GM12878 (cell line): ENCODE results near the gene JAG2. TPM values are rescaled to one million over a fixed set of nuclear protein-coding genes. Genes with fewer than 3 reads are reported as not detected.
A peak's percentile ranks its signal among the peaks of the same experiment; 100 is the strongest.

ENCODE experiments used
- ATAC-seq: fragments of 200-7000 bp; cut with Tn5 transposase; 3 replicates; pipeline ENCODE4 v1.9.1; 2020; ENCODE audit warnings: mild to moderate bottlenecking, moderate library complexity
- BruUV-seq: library from RNA; stranded (reverse); fragments of 400-500 nt; replicated peaks from 2 replicates; lab custom pipeline; 2021; lab: Mats Ljungman, UMichigan
- CTCF ChIA-PET: fragments of 300-600 bp; sonication (Branson Sonifier 250); formaldehyde crosslinking; extraction: SDS; loops from one replicate; lab custom pipeline; 2021; ENCODE audit warnings: inconsistent platforms; lab: Yijun Ruan, JAX
- POLR2A ChIA-PET: fragments of 350-600 bp; formaldehyde crosslinking; extraction: SDS; loops from one replicate; lab custom pipeline; 2021; ENCODE audit warnings: inconsistent platforms; lab: Charles Lee
- RAD21 ChIA-PET: fragments of 300-600 bp; sonication (Branson Sonifier 250); formaldehyde crosslinking; loops from one replicate; lab custom pipeline; 2023; ENCODE audit warnings: antibody characterized with exemption; ENCODE audit not compliant: unreplicated experiment; lab: Charles Lee
- SMC1A ChIA-PET: fragments of 300-600 bp; sonication (Branson Sonifier 250); formaldehyde crosslinking; loops from one replicate; lab custom pipeline; 2023; ENCODE audit not compliant: unreplicated experiment, uncharacterized antibody; lab: Charles Lee
- DNase-seq: peaks from one replicate; pipeline ENCODE4 v3.0.0-alpha.2; 2011; ENCODE audit warnings: low read depth, low spot score
- FAIRE-seq: peaks from 3 replicates; lab custom pipeline; 2011; peaks lifted over from hg19 to GRCh38; lab: Jason Lieb, UNC
- H2AFZ ChIP-seq: 2 replicates; pipeline ENCODE4 v1.6.0; 2011; ENCODE audit warnings: low read depth, low read length, control low read depth; ENCODE audit not compliant: control insufficient read depth
- H3K27ac ChIP-seq: 2 replicates; pipeline ENCODE4 v1.5.1; 2011; ENCODE audit warnings: control low read depth; ENCODE audit not compliant: control insufficient read depth, insufficient read depth
- H3K27me3 ChIP-seq, 2 experiments: replicated peaks in 1 of 2; 2 replicates each; pipeline versions ENCODE4 v1.6.0 to v1.6.1; 2011; ENCODE audit warnings: low read length in 1 of 2; ENCODE audit not compliant: control insufficient read depth in 2 of 2, insufficient read depth in 2 of 2
- H3K36me3 ChIP-seq, 2 experiments: 2 replicates each; pipeline ENCODE4 v1.5.1; 2011; ENCODE audit warnings: low read length in 1 of 2; ENCODE audit not compliant: control insufficient read depth in 2 of 2, insufficient read depth in 2 of 2
- H3K4me1 ChIP-seq: 2 replicates; pipeline ENCODE4 v1.6.1; 2011; ENCODE audit warnings: mild to moderate bottlenecking, low read length, moderate library complexity, mixed read lengths; ENCODE audit not compliant: control insufficient read depth, insufficient read depth
- H3K4me2 ChIP-seq: 2 replicates; pipeline ENCODE4 v1.6.0; 2011; ENCODE audit warnings: control low read depth; ENCODE audit not compliant: control insufficient read depth, insufficient read depth
- H3K4me3 ChIP-seq: fragments of 200-600 bp; sonication (generic); 2 replicates; pipeline ENCODE4 v1.5.1; 2016
- H3K79me2 ChIP-seq: 2 replicates; pipeline ENCODE4 v1.6.0; 2011; ENCODE audit warnings: low read length; ENCODE audit not compliant: control insufficient read depth, insufficient read depth
- H3K9ac ChIP-seq: 2 replicates; pipeline ENCODE4 v1.8.0; 2011; ENCODE audit warnings: low read length, control low read depth, mixed read lengths; ENCODE audit not compliant: control insufficient read depth, insufficient read depth
- H3K9me3 ChIP-seq: replicated peaks from 3 replicates; pipeline ENCODE4 v1.5.1; 2011; ENCODE audit warnings: mild to moderate bottlenecking, low read length; ENCODE audit not compliant: control insufficient read depth, insufficient read depth
- H4K20me1 ChIP-seq: 2 replicates; pipeline ENCODE4 v1.6.0; 2011; ENCODE audit not compliant: control insufficient read depth, insufficient read depth
- IRF4 ChIP-seq: IDR thresholded peaks from 2 replicates; pipeline ENCODE4 v1.6.1; 2011; ENCODE audit warnings: low read depth, low read length
- MXI1 ChIP-seq: fragments of 150-350 bp; IDR thresholded peaks from 2 replicates; pipeline ENCODE4 v1.6.1; 2011; ENCODE audit warnings: low read depth, mild to moderate bottlenecking, inconsistent platforms, low read length, improper control_type of control experiment
- POLR2AphosphoS2 ChIP-seq: IDR thresholded peaks from 2 replicates; pipeline ENCODE4 v1.6.1; 2011; ENCODE audit warnings: low read depth, mild to moderate bottlenecking, low read length, improper control_type of control experiment, moderate library complexity
- RAD21 ChIP-seq: IDR thresholded peaks from 2 replicates; pipeline ENCODE4 v1.6.1; 2011; ENCODE audit warnings: mild to moderate bottlenecking, low read depth, low read length, moderate library complexity; ENCODE audit not compliant: insufficient read depth
- SRF ChIP-seq, 2 experiments: IDR thresholded peaks; 2 replicates each; pipeline ENCODE4 v1.6.1; 2011; ENCODE audit warnings: low read depth in 2 of 2, low read length in 2 of 2, mild to moderate bottlenecking in 1 of 2, moderate library complexity in 1 of 2
- TARDBP ChIP-seq: IDR thresholded peaks from 2 replicates; pipeline ENCODE4 v1.6.1; 2016; ENCODE audit warnings: borderline replicate concordance
- WGBS: methylation state at CpG from one replicate; pipeline ENCODE4 v1.1.6; 2016; ENCODE audit warnings: low lambda C conversion rate; ENCODE audit not compliant: insufficient replicate concordance, insufficient coverage; ENCODE audit errors: missing lambda C conversion rate; 5-methylcytosine and 5-hydroxymethylcytosine counted together
- in situ Hi-C: fragments of 300-500 bp; cut with MboI; formaldehyde crosslinking; loops from 9 replicates; pipeline ENCODE4 v1.14.3; 2018; ENCODE audit warnings: mixed read lengths
- intact Hi-C: fragments of 100-400 bp; cut with micrococcal nuclease; formaldehyde crosslinking; loops from one replicate; pipeline ENCODE4 v1.14.2; 2022; ENCODE audit not compliant: unreplicated experiment
- polyA plus RNA-seq, 11 experiments: library from polyadenylated mRNA; depleted of rRNA in 4 of 11; unstranded in 6 of 11; stranded (reverse) in 5 of 11; fragments of >200 nt; fragmentation: Nextera tagmentation in 4 of 11; fragmentation: Illumina TruSeq in 1 of 11; extraction: Ambion mirVana in 4 of 11; extraction: Trizol in 1 of 11; gene quantifications; 1 replicate in 1 of 11; 2 replicates in 10 of 11; pipeline versions ENCODE4 v1.2.1 to v1.2.3, GENCODE V29; 2011 to 2016; ENCODE audit warnings: inconsistent platforms in 2 of 11, missing spikeins in 2 of 11, low read depth in 1 of 11
- total RNA-seq, 4 experiments: library from RNA; depleted of rRNA in 3 of 4; stranded (reverse); fragments of >200 nt in 3 of 4; fragmentation: Illumina TruSeq in 1 of 4; extraction: Trizol in 1 of 4; gene quantifications; 2 replicates each; pipeline versions ENCODE4 v1.2.1 to v1.2.3, GENCODE V29; 2013 to 2021
- TF ChIP-seq, protein P1 (sequence below), 3 experiments: IDR thresholded peaks in 2 of 3; conservative IDR thresholded peaks in 1 of 3; 2 replicates each; pipeline ENCODE4 v1.5.1; 2011; ENCODE audit warnings: low read depth in 3 of 3, low read length in 3 of 3, mild to moderate bottlenecking in 3 of 3, control low read depth in 2 of 3, moderate library complexity in 2 of 3, inconsistent platforms in 1 of 3, mixed read lengths in 1 of 3; ENCODE audit not compliant: control insufficient read depth in 2 of 3, insufficient read depth in 1 of 3; ENCODE audit errors: extremely low read depth in 1 of 3
- TF ChIP-seq, protein P2 (sequence below): IDR thresholded peaks from 2 replicates; pipeline ENCODE4 v1.6.1; 2011; ENCODE audit warnings: borderline replicate concordance, low read depth, mild to moderate bottlenecking, moderate library complexity, mixed read lengths, low read length; ENCODE audit not compliant: insufficient read depth; ENCODE audit errors: extremely low read length
- TF ChIP-seq, protein P3 (sequence below): fragments of 450-650 bp; IDR thresholded peaks from 2 replicates; pipeline ENCODE4 v1.6.1; 2017; ENCODE audit warnings: mild to moderate bottlenecking

The JAG2 gene
- total and polyA plus RNA-seq, 10 of the 15 experiments (the other 5 are each of a cell fraction or from before 2014, with no cell fraction given) = 0.04 to 0.14 (median 0.06) TPM; not detected in 5

DNA sequence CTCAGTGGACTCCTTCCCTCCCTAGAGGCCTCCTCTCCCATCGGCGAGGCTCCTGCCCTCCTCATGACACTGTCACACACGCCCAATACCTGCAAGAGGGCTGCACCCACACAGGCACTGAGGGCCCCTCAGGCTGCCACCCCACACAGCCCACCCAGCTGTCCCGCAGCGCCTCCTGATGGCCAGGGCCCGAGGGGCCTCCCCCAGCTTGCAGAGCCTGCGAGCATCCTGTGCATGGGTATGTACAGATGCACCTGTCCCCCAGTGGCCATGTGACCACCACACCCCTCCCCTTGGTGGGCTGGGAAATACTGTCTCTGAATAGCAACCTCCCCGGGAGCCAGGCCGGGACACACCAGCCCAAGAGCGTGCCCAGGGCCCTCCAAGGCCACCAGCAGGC lies 31.5 kb upstream of the JAG2 start:
- intact Hi-C loops (loop anchor here (5.0 kb wide), 2 partner anchors 108 to 327 kb away; partner anchors contain the start of gene TMEM121), in situ Hi-C loops (loop anchor here (5.0 kb wide), 1 partner anchor 152 kb away; no protein-coding TSS in a partner anchor)
- SMC1A ChIA-PET = no interaction called here
- BruUV-seq = no TSS peak
- TF ChIP-seq RAD21 (peak; percentile 31; the same call in 1 of the 2 replicates), POLR2AphosphoS2 (no peak)
- TF ChIP-seq, protein P1, sequence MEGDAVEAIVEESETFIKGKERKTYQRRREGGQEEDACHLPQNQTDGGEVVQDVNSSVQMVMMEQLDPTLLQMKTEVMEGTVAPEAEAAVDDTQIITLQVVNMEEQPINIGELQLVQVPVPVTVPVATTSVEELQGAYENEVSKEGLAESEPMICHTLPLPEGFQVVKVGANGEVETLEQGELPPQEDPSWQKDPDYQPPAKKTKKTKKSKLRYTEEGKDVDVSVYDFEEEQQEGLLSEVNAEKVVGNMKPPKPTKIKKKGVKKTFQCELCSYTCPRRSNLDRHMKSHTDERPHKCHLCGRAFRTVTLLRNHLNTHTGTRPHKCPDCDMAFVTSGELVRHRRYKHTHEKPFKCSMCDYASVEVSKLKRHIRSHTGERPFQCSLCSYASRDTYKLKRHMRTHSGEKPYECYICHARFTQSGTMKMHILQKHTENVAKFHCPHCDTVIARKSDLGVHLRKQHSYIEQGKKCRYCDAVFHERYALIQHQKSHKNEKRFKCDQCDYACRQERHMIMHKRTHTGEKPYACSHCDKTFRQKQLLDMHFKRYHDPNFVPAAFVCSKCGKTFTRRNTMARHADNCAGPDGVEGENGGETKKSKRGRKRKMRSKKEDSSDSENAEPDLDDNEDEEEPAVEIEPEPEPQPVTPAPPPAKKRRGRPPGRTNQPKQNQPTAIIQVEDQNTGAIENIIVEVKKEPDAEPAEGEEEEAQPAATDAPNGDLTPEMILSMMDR (IDR thresholded peaks at IDR 0.05 in 2 of 3, conservative IDR thresholded peaks at IDR 0.05 in 1 of 3; ENCODE audit: control insufficient read depth in 2 of 3, extremely low read depth in 1 of 3, insufficient read depth in 1 of 3, low read depth in 3 of 3, low read length in 3 of 3) = peak in 2 of 3 experiments; percentile 1 to 12; a peak in 1 of 6 replicates
- POLR2A ChIA-PET = no interaction called here
- no peak for FAIRE-seq
- Histone ChIP-seq H3K4me3 (no peak overlapping the region), H2AFZ (no peak overlapping the region), H3K27me3 (peaks cover 5 to 10% of the 10 kb centered on the region in 2 experiments; a peak in 3 of 4 replicates), H3K27ac (no peak overlapping the region), H3K4me1 (peaks cover 7% of the 10 kb centered on the region), H3K36me3 (no peaks in the 10 kb centered on the region), H4K20me1 (no peaks in the 10 kb centered on the region), H3K9ac (no peak overlapping the region), H3K9me3 (no peaks in the 10 kb centered on the region), H3K79me2 (no peaks in the 10 kb centered on the region), H3K4me2 (no peak overlapping the region)
- CTCF ChIA-PET = interaction anchor here (1.9 kb wide), 1 partner anchor 110 kb away, joined by 6 read pairs; no protein-coding TSS in a partner anchor
- DNase-seq = no peak
- ATAC-seq = no peak
- RAD21 ChIA-PET = interaction anchor here (0.8 kb wide), 1 partner anchor 152 kb away, joined by 3 read pairs; no protein-coding TSS in a partner anchor
- WGBS = 67% methylated on average over 10 of the region's 10 CpGs

DNA sequence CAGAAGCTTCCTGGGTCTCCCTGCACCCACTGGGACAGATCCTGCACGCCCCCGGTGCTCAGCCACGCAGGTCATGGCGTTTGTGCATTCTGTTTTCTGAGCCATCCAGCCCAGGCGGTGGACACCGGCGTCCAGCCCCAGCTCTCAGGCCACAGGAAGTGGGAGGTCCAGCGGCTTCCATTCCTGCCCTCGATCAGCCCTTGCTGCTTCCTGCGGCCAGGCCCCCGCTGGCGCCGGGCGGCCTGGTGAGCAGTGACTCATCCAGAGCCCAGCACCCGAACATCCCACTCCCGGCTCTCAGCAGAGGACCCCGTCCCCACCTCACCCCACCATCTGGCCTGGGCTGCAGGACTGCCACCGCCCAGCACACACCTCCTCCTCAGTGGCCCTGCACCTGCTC lies 30.5 kb upstream of the JAG2 start:
- POLR2A ChIA-PET = no interaction called here
- Histone ChIP-seq H3K9me3 (no peaks in the 10 kb centered on the region), H3K9ac (no peak overlapping the region), H3K27me3 (peaks cover 5 to 13% of the 10 kb centered on the region in 2 experiments; a peak in 3 of 4 replicates), H3K4me2 (no peak overlapping the region), H3K79me2 (no peaks in the 10 kb centered on the region), H3K36me3 (no peaks in the 10 kb centered on the region), H3K4me3 (no peak overlapping the region), H4K20me1 (no peaks in the 10 kb centered on the region), H3K27ac (no peak overlapping the region), H3K4me1 (peaks cover 9% of the 10 kb centered on the region), H2AFZ (no peak overlapping the region)
- CTCF ChIA-PET = no interaction called here
- in situ Hi-C loops (no loop called here), intact Hi-C loops (no loop called here)
- DNase-seq (no peak), FAIRE-seq (no peak), ATAC-seq (no peak)
- RAD21 ChIA-PET = no interaction called here
- no TSS peak for BruUV-seq
- TF ChIP-seq IRF4 = no peak
- TF ChIP-seq, protein P2, sequence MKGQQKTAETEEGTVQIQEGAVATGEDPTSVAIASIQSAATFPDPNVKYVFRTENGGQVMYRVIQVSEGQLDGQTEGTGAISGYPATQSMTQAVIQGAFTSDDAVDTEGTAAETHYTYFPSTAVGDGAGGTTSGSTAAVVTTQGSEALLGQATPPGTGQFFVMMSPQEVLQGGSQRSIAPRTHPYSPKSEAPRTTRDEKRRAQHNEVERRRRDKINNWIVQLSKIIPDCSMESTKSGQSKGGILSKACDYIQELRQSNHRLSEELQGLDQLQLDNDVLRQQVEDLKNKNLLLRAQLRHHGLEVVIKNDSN = no peak
- no peak for TF ChIP-seq TARDBP
- TF ChIP-seq MXI1 = no peak
- TF ChIP-seq, protein P3, sequence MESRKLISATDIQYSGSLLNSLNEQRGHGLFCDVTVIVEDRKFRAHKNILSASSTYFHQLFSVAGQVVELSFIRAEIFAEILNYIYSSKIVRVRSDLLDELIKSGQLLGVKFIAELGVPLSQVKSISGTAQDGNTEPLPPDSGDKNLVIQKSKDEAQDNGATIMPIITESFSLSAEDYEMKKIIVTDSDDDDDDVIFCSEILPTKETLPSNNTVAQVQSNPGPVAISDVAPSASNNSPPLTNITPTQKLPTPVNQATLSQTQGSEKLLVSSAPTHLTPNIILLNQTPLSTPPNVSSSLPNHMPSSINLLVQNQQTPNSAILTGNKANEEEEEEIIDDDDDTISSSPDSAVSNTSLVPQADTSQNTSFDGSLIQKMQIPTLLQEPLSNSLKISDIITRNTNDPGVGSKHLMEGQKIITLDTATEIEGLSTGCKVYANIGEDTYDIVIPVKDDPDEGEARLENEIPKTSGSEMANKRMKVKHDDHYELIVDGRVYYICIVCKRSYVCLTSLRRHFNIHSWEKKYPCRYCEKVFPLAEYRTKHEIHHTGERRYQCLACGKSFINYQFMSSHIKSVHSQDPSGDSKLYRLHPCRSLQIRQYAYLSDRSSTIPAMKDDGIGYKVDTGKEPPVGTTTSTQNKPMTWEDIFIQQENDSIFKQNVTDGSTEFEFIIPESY = no peak
- TF ChIP-seq SRF (IDR thresholded peaks at IDR 0.05; ENCODE audit: low read depth in 2 of 2, low read length in 2 of 2) = no peak
- SMC1A ChIA-PET = no interaction called here
- WGBS = 11% methylated on average over 18 of the region's 18 CpGs
